NCI-H2196 (cell line): Measurements from ENCODE around the gene GNPDA1.

Experiments used
- DNase-seq: peaks from one replicate; lab custom pipeline; 2025; ENCODE audit not compliant: unreplicated experiment; lab: John Stamatoyannopoulos, UW

The GNPDA1 gene

DNA sequence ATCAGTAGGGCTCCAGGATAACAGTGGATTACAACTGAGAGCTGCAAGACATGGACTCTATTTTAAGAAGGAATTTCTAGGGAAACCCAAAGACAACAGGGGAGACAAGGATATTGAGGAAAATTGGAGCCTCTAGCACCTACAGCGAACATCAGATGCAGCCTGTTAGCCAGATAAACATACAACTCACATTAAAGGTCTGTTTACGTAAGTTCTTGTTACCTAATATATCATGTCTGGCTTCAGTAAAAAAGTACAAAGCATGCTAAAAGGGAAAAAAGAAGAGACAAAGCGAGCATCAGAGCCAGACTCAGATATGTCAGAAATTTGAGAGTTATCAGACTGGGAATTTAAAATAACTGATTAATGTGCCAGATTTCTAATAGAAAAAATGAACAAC, 17.2 kb downstream of the GNPDA1 start:
- no peak for DNase-seq

DNA sequence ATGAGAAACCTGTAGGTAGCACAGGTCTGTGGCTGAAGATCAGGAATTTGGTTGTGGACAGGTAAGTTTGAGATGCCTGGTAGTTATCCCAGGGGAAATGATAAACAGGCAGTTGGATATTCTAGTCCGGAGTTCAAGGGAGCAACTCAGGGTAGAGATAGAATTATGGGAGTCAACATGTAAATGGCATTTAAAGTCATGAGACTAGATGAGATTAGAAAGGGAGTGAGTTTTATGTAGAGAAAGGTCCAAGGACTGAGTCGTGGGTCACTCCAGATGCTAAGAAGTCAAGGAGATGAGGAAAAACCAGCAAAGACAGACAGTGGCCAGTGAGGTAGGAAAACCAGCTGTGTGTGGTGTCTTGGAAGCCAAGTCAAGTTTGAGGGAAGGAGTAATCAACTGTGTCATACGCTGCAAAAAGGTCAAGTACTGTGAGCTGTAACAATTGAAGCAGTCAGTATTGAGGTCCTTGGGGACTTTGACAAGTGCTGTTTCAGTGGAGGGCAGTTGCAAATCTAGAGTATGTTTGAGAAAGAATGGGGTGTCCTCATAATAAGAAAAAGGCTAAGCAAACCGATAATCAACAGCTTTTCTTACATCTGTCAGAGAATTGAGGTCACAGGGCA, 18.2 kb downstream of the GNPDA1 start:
- DNase-seq: no peak

- peak; percentile 76 for DNase-seq
These were observed 20.4 kb downstream of the GNPDA1 start for GRCh38 chr5:141992349-141992963.

GRCh38 chr5:141989720-141990119, 23.1 kb downstream of the GNPDA1 start:
- DNase-seq: no peak

- no peak for DNase-seq
These were observed 26.8 kb downstream of the GNPDA1 start for GRCh38 chr5:141986072-141986471.

GRCh38 chr5:141982626-141983025, 30.2 kb downstream of the GNPDA1 start:
- no peak for DNase-seq

- DNase-seq: no peak
These were observed 34.4 kb downstream of the GNPDA1 start for GRCh38 chr5:141978389-141978788.

DNA sequence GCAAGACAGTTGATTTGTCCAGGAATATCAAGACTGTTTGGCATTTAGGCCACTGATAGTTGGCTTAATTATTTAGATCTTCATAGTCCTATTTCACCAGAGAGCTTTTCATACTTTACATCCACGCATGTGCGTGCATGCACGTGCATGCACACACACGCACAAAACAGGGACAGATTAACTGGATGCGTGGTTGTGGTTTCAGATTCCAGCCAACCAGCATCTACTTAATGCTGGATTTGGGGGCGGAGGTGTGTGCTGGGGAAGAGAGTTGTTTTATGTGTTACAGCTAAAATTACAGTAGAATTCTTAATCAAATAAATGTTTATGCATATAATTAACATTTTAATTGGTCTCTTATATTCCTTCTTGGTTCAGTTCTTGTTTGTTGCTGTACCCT, 36.7 kb downstream of the GNPDA1 start:
- no peak for DNase-seq

GRCh38 chr5:141973871-141974595, 38.8 kb downstream of the GNPDA1 start:
- DNase-seq: no peak

DNA sequence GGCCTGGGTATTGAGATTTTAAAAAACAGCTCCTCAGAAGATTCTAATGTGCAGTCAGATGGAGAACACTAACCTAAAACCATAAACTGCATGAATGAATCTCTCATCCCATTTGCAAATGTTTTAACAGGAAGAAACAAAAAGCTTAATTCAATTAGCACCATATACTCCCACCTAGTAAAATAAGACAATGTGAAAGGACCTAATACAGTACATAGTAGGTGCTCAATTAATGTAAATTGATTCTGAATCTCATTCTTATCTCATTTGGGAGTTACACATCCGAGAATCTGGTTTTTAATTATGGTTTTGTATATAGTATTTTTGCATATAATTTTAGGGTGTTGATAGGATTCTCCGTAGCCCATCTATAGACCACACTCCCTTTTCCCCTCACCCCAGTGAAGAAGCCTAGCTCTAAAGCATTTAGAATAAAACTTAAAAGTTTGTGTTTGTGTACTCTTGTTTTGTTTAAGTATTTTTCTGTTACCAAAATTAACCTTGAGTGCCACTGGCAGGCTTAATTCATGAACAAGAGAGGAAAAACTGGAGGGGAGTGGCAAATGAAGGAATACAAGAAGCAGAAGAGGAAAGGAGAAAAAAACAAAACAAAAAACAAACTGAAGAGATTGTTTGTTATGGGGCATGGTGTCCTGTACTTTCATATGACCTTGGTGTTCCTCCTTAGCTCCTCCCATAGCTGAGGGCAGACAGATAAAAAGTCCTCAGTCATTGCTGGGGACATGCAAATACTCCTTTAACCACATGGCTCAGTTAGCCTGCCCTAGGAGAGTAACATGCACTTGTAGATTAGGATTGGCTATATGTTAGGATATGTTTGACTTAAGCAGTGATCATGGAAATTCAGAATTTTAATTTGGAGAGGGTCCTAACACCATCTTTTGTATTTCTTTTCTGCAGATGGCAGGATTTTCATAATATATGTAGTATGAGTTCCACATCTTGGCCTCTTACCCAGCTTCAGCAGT, 42.8 kb downstream of the GNPDA1 start:
- DNase-seq: no peak

- peak; percentile 93 for DNase-seq
These were observed 43.8 kb downstream of the GNPDA1 start, which contains the start of gene RNF14 for GRCh38 chr5:141968914-141969608. Gene RNF14 (plus strand): TSS chr5:141969105. CDS start chr5:141973589, 4,484 bp downstream.

DNA sequence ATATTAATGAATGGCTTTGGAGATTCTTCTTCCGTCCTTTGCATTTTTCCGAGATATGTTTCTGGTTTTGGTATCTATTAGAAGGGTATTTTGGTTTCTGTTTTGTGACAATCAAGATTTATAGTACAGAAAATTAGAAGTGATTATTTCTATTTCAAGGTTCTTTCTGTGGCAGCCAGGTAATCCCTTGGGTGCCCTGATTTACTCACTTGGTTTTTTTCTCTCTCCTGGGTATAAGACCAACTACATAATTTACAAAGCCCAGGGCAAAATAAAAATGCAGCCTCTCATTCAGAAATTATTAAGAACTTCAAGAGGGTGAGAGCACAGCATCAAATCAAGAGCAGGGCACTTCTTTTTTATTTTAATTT, 45.9 kb downstream of the GNPDA1 start:
- no peak for DNase-seq

- no peak for DNase-seq
These were observed 46.4 kb downstream of the GNPDA1 start for GRCh38 chr5:141966275-141966962.

- no peak for DNase-seq
These were observed 47.8 kb downstream of the GNPDA1 start for GRCh38 chr5:141965071-141965470.

DNA sequence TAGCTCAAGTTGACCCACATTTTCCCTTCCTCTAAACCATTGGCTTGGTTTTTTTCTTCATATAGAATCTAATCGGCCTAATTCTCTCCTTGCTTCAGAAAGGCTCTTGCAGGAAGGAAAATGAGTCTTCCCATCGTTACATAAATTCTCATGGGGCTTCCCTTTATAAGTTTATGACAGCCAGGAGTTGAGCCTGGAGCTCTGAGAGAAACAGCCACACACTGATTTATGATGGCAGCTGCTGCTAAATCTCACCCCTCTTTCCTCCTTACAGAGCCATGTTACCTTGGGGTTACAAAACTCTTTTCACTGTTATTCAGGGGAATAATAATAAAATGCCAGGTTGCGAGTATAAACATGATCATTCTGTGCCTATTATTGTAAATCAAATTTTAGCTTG, 49.1 kb downstream of the GNPDA1 start:
- DNase-seq: no peak

DNA sequence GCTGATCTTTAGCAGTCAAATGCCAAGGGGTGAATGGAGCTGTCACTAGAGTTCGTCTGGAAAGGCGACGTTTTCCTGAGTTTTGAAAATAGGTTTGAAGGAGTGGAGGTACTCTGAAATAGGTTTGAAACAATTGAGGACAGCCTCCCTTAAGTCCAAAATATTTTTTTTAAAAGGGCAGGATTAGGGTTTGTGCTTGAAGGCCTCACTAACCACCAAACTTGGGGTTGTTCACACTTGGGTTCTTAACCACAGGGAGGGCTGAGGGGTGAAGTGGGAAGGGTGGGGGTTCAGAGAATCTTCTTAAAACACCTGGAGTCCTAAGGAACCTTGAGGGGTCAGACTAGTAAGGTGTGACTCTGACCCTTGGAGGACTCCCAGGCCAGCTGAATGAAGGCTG, 51.4 kb downstream of the GNPDA1 start:
- DNase-seq: no peak

DNA sequence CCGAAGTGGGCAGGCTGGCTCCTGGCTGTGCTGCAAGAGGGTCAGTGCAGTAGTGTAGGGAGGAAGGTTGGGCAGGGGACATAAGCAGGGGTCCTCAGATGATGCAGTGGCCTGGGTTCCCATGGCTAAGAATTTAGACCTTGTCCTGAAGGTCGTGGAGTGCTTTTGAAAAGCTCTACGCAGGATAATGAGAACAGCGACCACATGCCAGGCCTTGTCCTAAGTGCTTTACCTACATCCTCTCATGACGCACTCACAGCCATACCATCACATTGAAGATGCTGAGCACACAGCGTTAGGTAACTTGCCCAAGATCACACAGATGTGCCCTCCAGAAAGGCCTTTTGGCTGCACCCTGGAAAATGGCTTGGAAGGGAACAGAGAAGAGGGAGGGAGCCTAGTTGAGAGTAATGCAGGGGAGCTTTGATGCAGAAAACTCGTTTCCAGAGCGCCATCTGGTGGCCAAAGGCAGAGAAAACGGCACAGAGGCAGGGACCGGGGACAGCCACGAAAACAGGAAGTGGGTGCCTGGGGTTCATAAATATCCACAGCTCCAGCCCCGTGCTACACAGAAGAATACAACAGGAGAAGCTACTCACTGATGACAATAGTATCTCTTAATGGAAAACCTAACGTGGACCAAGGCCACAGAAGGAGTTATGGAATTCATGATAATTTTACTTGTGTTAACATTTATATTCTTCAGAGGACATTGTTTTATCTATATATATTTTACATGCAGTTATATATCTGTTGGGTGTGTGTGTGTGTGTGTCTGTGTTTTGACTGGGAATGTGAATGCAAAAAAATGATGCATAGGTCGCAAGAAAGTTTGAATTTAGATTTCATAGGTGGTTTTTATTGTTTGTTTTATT, 52.1 kb downstream of the GNPDA1 start:
- DNase-seq: peak; percentile 93

GRCh38 chr5:141960018-141960417, 52.8 kb downstream of the GNPDA1 start:
- peak; percentile 21 for DNase-seq
